DND-41 (cell line): ENCODE results near the gene WDR38.
"Not testable (repeated sequence)": the region's sequence is repeated elsewhere in the genome, so short reads cannot be mapped to it uniquely, and the experiment has no call there.

ENCODE experiments used
- EZH2 ChIP-seq: IDR thresholded peaks from 3 replicates; pipeline ENCODE4 v1.6.1; 2012; ENCODE audit warnings: borderline replicate concordance, low read depth, mild to moderate bottlenecking, moderate library complexity, low read length, inconsistent platforms; ENCODE audit not compliant: severe bottlenecking
- TF ChIP-seq, protein P1 (sequence below): IDR thresholded peaks from 2 replicates; pipeline ENCODE4 v1.5.1; 2012; ENCODE audit warnings: borderline replicate concordance, low read length, moderate library complexity, mild to moderate bottlenecking; ENCODE audit not compliant: poor library complexity, severe bottlenecking; ENCODE audit errors: extremely low read depth

DNA sequence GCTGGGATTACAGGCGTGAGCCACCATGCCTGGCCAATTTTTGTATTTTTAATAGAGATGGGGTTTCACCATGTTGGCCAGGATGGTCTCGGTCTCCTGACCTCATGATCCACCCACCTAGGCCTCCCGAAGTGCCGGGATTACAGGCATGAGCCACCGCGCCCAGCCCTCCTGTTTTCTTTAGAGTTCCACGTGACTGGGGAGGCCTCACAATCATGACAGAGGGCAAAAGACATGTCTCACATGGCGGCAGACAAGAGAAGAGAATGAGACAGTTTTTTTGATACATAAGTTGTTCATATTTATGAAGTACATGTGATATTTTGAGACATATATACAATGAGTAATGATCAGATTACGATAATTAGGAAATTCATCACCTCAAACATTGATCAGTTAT lies 6.8 kb upstream of the WDR38 start:
- TF ChIP-seq, protein P1, sequence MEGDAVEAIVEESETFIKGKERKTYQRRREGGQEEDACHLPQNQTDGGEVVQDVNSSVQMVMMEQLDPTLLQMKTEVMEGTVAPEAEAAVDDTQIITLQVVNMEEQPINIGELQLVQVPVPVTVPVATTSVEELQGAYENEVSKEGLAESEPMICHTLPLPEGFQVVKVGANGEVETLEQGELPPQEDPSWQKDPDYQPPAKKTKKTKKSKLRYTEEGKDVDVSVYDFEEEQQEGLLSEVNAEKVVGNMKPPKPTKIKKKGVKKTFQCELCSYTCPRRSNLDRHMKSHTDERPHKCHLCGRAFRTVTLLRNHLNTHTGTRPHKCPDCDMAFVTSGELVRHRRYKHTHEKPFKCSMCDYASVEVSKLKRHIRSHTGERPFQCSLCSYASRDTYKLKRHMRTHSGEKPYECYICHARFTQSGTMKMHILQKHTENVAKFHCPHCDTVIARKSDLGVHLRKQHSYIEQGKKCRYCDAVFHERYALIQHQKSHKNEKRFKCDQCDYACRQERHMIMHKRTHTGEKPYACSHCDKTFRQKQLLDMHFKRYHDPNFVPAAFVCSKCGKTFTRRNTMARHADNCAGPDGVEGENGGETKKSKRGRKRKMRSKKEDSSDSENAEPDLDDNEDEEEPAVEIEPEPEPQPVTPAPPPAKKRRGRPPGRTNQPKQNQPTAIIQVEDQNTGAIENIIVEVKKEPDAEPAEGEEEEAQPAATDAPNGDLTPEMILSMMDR: not testable (repeated sequence)
- TF ChIP-seq EZH2: not testable (repeated sequence)
